LNCAP (cell line): ENCODE data around the gene FAM186B.

Experiments used
- TF ChIP-seq, protein P1 (sequence below): fragments of 450-650 bp; IDR thresholded peaks from 2 replicates; pipeline ENCODE4 v1.5.1; 2017; ENCODE audit warnings: mild to moderate bottlenecking

The FAM186B gene

DNA sequence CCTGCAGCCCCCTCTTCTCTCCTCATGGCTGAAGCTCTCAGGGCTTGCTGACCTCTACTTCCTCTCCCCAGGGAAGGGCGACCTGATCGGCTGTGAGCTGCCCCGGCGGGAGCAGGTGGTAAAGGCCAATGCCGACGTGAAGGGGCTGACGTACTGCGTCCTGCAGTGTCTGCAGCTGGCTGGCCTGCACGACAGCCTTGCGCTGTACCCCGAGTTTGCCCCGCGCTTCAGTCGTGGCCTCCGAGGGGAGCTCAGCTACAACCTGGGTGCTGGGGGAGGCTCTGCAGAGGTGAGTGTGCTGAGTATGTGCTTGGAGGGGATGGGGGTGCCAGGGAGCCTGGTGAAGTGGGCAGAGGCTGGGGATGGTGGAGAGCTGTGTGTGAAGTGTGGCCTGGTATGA is 51.2 kb downstream of the FAM186B start:
- TF ChIP-seq, protein P1, sequence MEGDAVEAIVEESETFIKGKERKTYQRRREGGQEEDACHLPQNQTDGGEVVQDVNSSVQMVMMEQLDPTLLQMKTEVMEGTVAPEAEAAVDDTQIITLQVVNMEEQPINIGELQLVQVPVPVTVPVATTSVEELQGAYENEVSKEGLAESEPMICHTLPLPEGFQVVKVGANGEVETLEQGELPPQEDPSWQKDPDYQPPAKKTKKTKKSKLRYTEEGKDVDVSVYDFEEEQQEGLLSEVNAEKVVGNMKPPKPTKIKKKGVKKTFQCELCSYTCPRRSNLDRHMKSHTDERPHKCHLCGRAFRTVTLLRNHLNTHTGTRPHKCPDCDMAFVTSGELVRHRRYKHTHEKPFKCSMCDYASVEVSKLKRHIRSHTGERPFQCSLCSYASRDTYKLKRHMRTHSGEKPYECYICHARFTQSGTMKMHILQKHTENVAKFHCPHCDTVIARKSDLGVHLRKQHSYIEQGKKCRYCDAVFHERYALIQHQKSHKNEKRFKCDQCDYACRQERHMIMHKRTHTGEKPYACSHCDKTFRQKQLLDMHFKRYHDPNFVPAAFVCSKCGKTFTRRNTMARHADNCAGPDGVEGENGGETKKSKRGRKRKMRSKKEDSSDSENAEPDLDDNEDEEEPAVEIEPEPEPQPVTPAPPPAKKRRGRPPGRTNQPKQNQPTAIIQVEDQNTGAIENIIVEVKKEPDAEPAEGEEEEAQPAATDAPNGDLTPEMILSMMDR = no peak

DNA sequence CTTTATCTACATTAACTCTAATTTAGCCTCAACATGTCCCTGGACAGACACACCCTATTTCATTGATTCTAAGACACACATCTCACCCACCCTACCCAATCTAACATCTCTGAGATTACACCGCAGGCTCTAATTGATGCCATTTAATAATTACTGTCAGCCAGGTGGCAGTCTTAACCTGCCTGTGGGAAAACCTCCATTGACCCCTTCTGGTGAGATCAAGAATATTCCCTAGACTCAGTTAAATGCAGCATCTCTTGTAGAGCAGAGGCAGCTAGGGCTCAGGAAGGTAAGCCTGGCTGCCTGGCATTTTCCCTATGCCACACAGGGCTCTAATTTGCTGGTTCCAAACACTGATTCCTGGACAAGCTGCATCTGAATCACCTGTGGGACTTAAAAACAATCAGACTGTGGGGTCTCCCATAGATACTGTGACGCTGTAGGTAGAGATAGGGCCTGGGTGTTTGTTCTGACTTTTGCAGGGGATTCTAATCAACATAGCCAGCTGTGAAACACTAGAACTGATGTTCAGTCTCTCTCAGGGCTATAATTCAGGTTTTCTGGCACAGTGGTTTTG is 51.8 kb downstream of the FAM186B start:
- TF ChIP-seq, protein P1 = peak; percentile 68

DNA sequence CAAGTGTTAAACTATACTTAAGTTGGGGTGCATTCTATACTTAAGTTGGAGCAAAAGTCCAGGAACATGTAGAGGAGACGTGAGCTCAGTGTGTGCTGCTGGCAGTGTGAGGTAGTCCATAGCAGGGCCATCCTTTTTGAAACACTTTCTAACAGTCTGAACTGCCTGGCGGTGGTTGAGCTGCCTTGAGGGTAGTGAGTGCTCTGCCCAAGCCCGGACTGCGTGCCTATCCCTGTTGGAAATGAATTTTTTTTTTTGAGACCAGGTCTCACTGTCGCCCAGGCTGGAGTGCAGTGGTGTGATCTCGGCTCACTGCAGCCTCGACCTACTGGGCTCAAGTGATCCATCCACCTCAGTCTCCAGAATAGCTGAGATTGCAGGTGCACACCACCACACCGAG is 52.5 kb downstream of the FAM186B start:
- TF ChIP-seq, protein P1 = no peak

DNA sequence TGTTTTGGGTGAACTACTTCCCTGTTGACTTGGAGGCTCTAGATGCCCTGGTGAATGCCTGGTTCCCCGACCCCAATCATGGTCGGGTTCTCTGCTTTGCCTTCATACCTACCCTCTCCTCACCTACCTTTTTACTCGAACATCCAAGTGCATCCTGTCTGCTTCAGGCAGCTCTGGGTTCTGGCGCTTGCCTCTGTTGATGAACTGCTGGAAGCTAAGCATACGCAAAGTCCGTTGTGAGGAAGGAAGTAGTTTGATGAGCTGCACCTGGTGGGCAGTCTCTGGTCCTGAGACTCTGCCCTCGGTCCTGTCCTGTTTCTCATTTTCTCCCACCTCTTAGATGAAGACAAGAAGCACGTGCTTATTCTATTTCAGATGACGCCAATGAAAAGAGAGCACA is 53.0 kb downstream of the FAM186B start:
- TF ChIP-seq, protein P1 = no peak

DNA sequence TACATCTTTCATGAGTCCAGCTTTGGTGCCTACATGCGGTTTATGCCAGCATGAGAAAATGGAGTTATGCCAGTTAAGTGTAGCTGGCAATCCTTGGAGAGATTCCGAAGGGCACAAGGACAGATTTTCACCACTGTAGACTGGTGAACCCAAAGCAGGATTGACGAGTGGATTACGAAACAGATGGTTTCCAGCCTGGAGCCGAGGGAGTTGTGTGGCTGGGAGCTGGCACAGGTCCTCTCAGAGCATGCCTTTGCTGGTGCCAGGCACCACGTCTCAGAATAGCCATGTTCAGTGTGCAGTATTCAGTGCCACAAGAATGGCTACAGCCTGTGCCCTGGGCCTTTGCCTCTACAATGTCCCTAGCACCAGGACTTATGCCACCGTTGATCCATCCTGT is 53.4 kb downstream of the FAM186B start:
- TF ChIP-seq, protein P1 = no peak

DNA sequence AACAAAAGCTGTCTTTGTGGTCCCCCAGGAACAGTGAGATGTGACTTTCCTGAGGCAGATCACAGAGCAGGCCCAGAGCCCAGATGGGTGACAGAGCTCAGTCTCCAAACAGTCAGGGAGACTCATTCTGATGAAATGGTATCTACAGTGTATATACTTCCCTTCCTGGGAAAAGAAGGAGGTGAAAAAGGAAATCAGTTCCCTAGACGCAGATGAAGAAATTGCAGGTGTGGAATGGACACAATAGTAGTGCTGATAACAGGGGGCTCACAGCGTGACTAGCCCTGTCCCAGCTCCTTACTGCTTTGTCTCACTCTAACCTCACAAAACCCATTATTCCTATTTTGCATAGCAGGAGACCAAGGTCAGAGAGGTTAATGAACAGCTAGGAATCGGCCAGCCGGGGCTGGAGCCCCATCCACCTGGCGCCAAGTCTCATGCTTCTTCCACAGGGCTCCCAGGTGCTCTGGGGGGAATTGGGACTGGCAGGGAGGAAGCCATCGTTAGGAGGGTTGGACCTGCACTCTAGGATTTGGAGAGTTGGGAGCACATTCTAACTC is 54.7 kb downstream of the FAM186B start:
- TF ChIP-seq, protein P1 = no peak

DNA sequence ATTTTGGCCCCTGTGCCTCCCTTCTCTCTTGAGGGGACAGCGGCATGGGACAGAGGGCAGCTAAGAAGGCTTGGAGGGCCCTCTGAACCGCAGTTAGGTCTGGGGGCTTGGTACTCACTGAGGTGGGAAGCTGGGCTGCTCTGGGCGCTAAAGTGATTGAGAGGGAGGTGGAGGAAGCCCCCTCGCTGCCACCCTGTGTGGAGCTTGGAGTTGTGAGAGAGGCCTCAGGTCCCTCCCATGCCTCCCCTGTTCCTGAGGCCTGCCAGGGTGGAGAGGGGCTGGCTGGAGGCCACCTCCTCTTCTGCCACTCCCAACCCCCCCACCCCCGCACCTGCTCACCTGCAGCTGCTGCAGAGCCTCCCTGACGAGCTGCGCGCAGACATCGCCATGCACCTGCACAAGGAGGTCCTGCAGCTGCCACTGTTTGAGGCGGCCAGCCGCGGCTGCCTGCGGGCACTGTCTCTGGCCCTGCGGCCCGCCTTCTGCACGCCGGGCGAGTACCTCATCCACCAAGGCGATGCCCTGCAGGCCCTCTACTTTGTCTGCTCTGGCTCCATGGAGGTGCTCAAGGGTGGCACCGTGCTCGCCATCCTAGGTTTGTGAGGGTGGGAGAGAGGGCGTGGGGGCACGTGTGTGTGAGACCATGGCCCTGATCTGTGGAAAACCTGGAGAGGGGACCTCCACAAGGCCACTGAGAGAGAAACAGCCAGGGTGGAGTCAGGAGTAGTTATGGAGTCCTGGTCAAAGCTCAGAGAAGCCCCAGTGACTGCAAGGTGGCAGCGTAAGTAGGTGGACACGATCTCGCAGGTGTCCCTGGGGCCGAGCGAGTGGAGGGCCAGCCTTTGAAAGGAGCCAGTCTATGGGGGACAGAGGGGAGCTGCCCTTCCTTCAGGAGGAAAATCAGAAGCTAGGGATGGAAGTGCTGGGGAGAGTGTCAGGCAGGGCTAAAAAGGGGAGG is 55.4 kb downstream of the FAM186B start:
- TF ChIP-seq, protein P1 = no peak
